Neural progenitor cell (in vitro differentiated cells): ENCODE results near the gene TIMELESS.

ENCODE experiments used
- EZH2 ChIP-seq: fragments of 200-600 bp; sonication (generic); IDR thresholded peaks from 2 replicates; pipeline ENCODE4 v1.6.1; 2017; ENCODE audit warnings: antibody characterized with exemption, mild to moderate bottlenecking, moderate library complexity
- TF ChIP-seq, protein P1 (sequence below): fragments of 200-600 bp; sonication (generic); IDR thresholded peaks from 2 replicates; pipeline ENCODE4 v1.5.1; 2017; ENCODE audit warnings: antibody characterized with exemption, mild to moderate bottlenecking

DNA sequence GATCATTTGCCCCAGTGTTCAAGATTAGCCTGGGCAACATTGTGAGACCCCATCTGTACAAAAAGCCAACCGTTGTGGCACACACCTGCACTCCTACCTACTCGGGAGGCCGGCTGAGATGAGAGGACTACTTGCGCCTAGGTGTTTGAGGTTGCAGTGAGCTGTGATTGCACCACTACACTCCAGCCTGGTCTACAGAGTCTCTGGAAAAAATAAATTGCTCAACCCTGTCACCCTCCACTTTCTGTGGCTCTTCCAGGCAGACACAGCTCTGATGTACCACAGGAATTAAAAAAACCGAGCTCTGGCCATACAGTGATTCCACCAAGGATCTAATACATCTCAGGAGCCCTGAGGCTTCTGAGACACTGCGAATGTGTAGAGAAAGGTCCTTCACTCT, 14.4 kb downstream of the TIMELESS start:
- TF ChIP-seq, protein P1, sequence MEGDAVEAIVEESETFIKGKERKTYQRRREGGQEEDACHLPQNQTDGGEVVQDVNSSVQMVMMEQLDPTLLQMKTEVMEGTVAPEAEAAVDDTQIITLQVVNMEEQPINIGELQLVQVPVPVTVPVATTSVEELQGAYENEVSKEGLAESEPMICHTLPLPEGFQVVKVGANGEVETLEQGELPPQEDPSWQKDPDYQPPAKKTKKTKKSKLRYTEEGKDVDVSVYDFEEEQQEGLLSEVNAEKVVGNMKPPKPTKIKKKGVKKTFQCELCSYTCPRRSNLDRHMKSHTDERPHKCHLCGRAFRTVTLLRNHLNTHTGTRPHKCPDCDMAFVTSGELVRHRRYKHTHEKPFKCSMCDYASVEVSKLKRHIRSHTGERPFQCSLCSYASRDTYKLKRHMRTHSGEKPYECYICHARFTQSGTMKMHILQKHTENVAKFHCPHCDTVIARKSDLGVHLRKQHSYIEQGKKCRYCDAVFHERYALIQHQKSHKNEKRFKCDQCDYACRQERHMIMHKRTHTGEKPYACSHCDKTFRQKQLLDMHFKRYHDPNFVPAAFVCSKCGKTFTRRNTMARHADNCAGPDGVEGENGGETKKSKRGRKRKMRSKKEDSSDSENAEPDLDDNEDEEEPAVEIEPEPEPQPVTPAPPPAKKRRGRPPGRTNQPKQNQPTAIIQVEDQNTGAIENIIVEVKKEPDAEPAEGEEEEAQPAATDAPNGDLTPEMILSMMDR: no peak
- no peak for TF ChIP-seq EZH2
